Astrocyte (in vitro differentiated cells and primary cell): ENCODE results near the gene PDGFA. TPM values are rescaled to one million over a fixed set of nuclear protein-coding genes. Genes with fewer than 3 reads are reported as not detected.
A peak's percentile ranks its signal among the peaks of the same experiment; 100 is the strongest.

ENCODE experiments used
- DNase-seq: peaks from one replicate; pipeline ENCODE4 v3.0.0-alpha.2; 2010; ENCODE audit warnings: low read depth
- FAIRE-seq: peaks from 2 replicates; lab custom pipeline; 2011; peaks lifted over from hg19 to GRCh38; lab: Jason Lieb, UNC
- H2AFZ ChIP-seq: 2 replicates; pipeline ENCODE4 v1.6.0; 2012; ENCODE audit warnings: low read depth, low read length, inconsistent platforms
- H3K27ac ChIP-seq: 2 replicates; pipeline ENCODE4 v1.5.1; 2011; ENCODE audit warnings: low read depth, low read length, inconsistent platforms
- H3K27me3 ChIP-seq: 2 replicates; pipeline ENCODE4 v1.6.0; 2011; ENCODE audit warnings: low read length, inconsistent platforms; ENCODE audit not compliant: insufficient read depth
- H3K36me3 ChIP-seq: 2 replicates; pipeline ENCODE4 v1.5.1; 2011; ENCODE audit warnings: low read length, inconsistent platforms; ENCODE audit not compliant: insufficient read depth
- H3K4me1 ChIP-seq: 2 replicates; pipeline ENCODE4 v1.5.1; 2011; ENCODE audit warnings: low read length, inconsistent platforms; ENCODE audit not compliant: insufficient read depth
- H3K4me2 ChIP-seq: 2 replicates; pipeline ENCODE4 v1.6.0; 2012; ENCODE audit warnings: low read length, inconsistent platforms
- H3K4me3 ChIP-seq: 2 replicates; pipeline ENCODE4 v1.5.1; 2011; ENCODE audit warnings: low read depth, mild to moderate bottlenecking, low read length, inconsistent platforms; ENCODE audit not compliant: insufficient read depth
- H3K79me2 ChIP-seq: 2 replicates; pipeline ENCODE4 v1.6.0; 2012; ENCODE audit warnings: mild to moderate bottlenecking, low read length, inconsistent platforms; ENCODE audit not compliant: insufficient read depth
- H3K9ac ChIP-seq: 2 replicates; pipeline ENCODE4 v1.6.0; 2012; ENCODE audit warnings: mild to moderate bottlenecking, low read length, inconsistent platforms
- H3K9me3 ChIP-seq: 2 replicates; pipeline ENCODE4 v1.5.1; 2012; ENCODE audit warnings: low read depth, mild to moderate bottlenecking, low read length, inconsistent platforms; ENCODE audit not compliant: insufficient read depth
- H4K20me1 ChIP-seq: 2 replicates; pipeline ENCODE4 v1.6.0; 2012; ENCODE audit warnings: low read length, inconsistent platforms; ENCODE audit not compliant: insufficient read depth
- H3K27ac Mint-ChIP-seq: one replicate; pipeline ENCODE4 v1.8.0; 2021; ENCODE audit warnings: mild to moderate bottlenecking, mixed read lengths; ENCODE audit not compliant: unreplicated experiment
- H3K27me3 Mint-ChIP-seq: one replicate; pipeline ENCODE4 v1.8.0; 2021; ENCODE audit warnings: low read depth, mixed read lengths; ENCODE audit not compliant: unreplicated experiment
- H3K36me3 Mint-ChIP-seq: one replicate; pipeline ENCODE4 v1.8.0; 2021; ENCODE audit warnings: low read depth, mixed read lengths; ENCODE audit not compliant: unreplicated experiment
- H3K4me1 Mint-ChIP-seq: one replicate; pipeline ENCODE4 v1.8.0; 2021; ENCODE audit warnings: low read depth, mixed read lengths; ENCODE audit not compliant: unreplicated experiment
- H3K4me3 Mint-ChIP-seq: one replicate; pipeline ENCODE4 v1.8.0; 2021; ENCODE audit warnings: mild to moderate bottlenecking, moderate library complexity, mixed read lengths; ENCODE audit not compliant: unreplicated experiment
- H3K9me3 Mint-ChIP-seq: one replicate; pipeline ENCODE4 v1.8.0; 2021; ENCODE audit warnings: mild to moderate bottlenecking, mixed read lengths; ENCODE audit not compliant: unreplicated experiment
- EZH2 ChIP-seq: IDR thresholded peaks from 2 replicates; pipeline ENCODE4 v1.6.1; 2012; ENCODE audit warnings: mild to moderate bottlenecking, low read length, inconsistent platforms; ENCODE audit not compliant: insufficient read depth
- total RNA-seq: library from RNA; stranded (reverse); gene quantifications from 2 replicates; pipeline ENCODE4 v1.2.1, GENCODE V29; 2021
- TF ChIP-seq, protein P1 (sequence below): IDR thresholded peaks from 2 replicates; pipeline ENCODE4 v1.5.1; 2011; ENCODE audit warnings: low read depth, mild to moderate bottlenecking, inconsistent platforms, low read length, moderate library complexity; ENCODE audit not compliant: insufficient read depth

The PDGFA gene
- total RNA-seq, 1 donor from 2014 or later, result 47.1 TPM

DNA sequence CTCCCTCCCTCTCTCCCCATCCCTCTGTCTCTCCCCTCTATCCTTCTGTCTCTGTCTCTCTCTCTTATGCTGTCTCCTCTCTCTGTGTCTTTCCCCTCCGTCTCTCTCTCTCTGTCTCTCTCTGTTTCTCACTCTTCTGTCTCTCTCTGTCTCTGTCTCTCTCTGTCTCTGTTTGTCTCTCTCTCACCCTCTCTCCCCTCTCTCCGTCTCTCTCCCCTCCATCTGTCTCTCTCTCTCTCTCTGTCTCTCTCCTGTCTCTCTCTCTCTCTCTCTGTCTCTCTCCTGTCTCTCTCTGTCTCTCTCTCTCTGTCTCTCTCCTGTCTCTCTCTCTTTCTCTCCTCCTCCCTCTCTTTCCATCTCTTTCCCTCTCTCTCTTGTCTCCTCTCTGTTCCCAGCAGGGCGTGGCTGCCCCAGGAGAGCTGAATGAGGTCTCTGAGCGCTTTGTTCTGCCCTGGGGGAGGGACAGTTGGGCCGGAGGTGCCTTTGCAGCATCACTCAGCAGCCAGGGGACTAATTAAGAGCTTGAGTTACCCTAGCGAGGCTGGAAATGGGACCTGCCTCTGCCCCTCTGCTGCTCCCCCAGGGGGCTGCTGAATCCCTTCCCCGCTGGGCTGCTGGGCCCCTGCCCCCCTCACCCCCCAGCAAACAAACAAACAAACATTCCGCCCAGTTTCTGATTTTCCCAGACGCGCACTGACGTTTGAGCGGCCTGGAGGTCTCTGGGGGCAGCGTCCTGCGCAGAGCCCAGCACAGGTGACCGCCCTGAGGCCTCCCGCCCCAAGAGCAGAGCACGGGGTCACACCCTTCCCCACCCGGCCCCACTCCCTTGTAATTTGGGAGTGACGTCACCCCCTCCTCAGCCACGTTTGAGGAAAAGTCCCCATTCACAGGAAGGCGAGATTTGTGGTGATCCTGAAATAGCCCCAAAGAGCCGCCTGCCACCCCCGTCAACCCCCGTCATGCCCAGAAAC, 68.1 kb downstream of the PDGFA start:
- no peak for TF ChIP-seq EZH2
- TF ChIP-seq, protein P1, sequence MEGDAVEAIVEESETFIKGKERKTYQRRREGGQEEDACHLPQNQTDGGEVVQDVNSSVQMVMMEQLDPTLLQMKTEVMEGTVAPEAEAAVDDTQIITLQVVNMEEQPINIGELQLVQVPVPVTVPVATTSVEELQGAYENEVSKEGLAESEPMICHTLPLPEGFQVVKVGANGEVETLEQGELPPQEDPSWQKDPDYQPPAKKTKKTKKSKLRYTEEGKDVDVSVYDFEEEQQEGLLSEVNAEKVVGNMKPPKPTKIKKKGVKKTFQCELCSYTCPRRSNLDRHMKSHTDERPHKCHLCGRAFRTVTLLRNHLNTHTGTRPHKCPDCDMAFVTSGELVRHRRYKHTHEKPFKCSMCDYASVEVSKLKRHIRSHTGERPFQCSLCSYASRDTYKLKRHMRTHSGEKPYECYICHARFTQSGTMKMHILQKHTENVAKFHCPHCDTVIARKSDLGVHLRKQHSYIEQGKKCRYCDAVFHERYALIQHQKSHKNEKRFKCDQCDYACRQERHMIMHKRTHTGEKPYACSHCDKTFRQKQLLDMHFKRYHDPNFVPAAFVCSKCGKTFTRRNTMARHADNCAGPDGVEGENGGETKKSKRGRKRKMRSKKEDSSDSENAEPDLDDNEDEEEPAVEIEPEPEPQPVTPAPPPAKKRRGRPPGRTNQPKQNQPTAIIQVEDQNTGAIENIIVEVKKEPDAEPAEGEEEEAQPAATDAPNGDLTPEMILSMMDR, result no peak
- Histone ChIP-seq H4K20me1 (no peaks in the 10 kb centered on the region), H2AFZ (no peak overlapping the region), H3K4me3 (no peak overlapping the region), H3K36me3 (no peaks in the 10 kb centered on the region), H3K9ac (peak overlapping the region; percentile 35), H3K79me2 (no peaks in the 10 kb centered on the region), H3K27ac (no peak overlapping the region), H3K4me1 (peaks cover 15% of the 10 kb centered on the region), H3K27me3 (peaks cover 8% of the 10 kb centered on the region), H3K9me3 (no peaks in the 10 kb centered on the region), H3K4me2 (peak overlapping the region; percentile 62)
- peak overlapping the region; percentile 59 for H3K27ac Mint-ChIP-seq
- H3K4me1 Mint-ChIP-seq, result peaks cover 2% of the 10 kb centered on the region
- peaks cover 27% of the 10 kb centered on the region for H3K27me3 Mint-ChIP-seq
- DNase-seq (no peak), FAIRE-seq (no peak)
- no peaks in the 10 kb centered on the region for H3K9me3 Mint-ChIP-seq
- no peak overlapping the region for H3K4me3 Mint-ChIP-seq
- H3K36me3 Mint-ChIP-seq, result no peaks in the 10 kb centered on the region

DNA sequence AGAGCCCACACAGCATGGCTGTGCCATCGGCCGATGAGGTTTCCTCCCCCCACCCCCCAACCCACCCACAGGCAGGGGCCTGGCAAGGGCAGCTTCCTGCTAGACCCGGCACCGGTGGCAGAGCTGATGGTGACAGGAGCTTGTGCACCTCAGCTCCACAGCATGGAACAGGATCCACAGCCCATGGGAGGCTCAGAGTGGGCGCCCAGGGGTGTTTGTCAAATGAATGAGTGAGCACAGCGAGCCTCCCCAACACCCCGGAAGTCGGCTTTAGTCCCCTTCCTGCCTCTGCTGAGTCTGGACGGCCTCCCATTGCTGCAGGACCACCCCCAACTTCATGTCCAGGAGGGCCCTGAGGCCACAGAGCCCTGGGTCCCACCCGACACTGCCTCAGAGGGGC, 68.9 kb downstream of the PDGFA start:
- H3K4me1 Mint-ChIP-seq, result peaks cover 2% of the 10 kb centered on the region
- peaks cover 28% of the 10 kb centered on the region for H3K27me3 Mint-ChIP-seq
- H3K4me3 Mint-ChIP-seq, result no peak overlapping the region
- no peaks in the 10 kb centered on the region for H3K36me3 Mint-ChIP-seq
- FAIRE-seq, result no peak
- Histone ChIP-seq H3K36me3 (no peaks in the 10 kb centered on the region), H3K79me2 (no peaks in the 10 kb centered on the region), H3K4me2 (no peak overlapping the region), H3K9ac (no peak overlapping the region), H3K4me3 (no peak overlapping the region), H4K20me1 (no peaks in the 10 kb centered on the region), H2AFZ (no peak overlapping the region), H3K27me3 (peaks cover 8% of the 10 kb centered on the region), H3K9me3 (no peaks in the 10 kb centered on the region), H3K27ac (no peak overlapping the region), H3K4me1 (peaks cover 15% of the 10 kb centered on the region)
- no peak for DNase-seq
- no peak overlapping the region for H3K27ac Mint-ChIP-seq
- no peak for TF ChIP-seq EZH2
- TF ChIP-seq, protein P1, result no peak
- no peaks in the 10 kb centered on the region for H3K9me3 Mint-ChIP-seq

DNA sequence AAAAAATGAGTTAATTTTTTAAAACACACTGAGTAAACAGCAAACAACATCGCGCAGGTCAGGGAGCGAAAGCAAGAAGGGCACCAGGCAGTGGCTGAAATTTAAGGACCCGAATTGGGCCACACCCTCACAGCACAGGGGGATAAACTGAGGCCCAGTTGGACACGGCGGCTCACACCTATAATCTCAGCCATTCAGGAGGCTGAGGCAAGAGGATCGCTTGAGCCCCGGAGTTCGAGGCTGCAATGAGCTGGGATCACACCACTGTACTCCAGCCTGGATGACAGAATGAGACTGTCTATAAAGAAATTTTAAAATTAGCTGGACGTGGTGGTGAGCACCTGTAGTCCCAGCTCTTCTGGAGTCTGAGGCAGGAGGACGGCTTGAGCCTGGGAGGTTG, 69.6 kb downstream of the PDGFA start:
- Histone ChIP-seq H3K9me3 (no peaks in the 10 kb centered on the region), H3K27ac (no peak overlapping the region), H3K4me3 (no peak overlapping the region), H3K9ac (no peak overlapping the region), H4K20me1 (no peaks in the 10 kb centered on the region), H3K4me2 (no peak overlapping the region), H3K27me3 (peaks cover 8% of the 10 kb centered on the region), H3K4me1 (peaks cover 8% of the 10 kb centered on the region), H2AFZ (no peak overlapping the region), H3K79me2 (no peaks in the 10 kb centered on the region), H3K36me3 (no peaks in the 10 kb centered on the region)
- Mint-ChIP-seq H3K9me3 (no peaks in the 10 kb centered on the region), H3K27ac (no peak overlapping the region), H3K4me3 (no peak overlapping the region), H3K36me3 (no peaks in the 10 kb centered on the region), H3K27me3 (peaks cover 28% of the 10 kb centered on the region), H3K4me1 (peaks cover 2% of the 10 kb centered on the region)
- no peak for FAIRE-seq
- TF ChIP-seq, protein P1, result no peak
- TF ChIP-seq EZH2, result no peak
- DNase-seq, result no peak
